ENCODE measurements around the gene PRPF40B. TPM values are rescaled to one million over a fixed set of nuclear protein-coding genes. Genes with fewer than 3 reads are reported as not detected.
A peak's percentile ranks its signal among the peaks of the same experiment; 100 is the strongest.

PRPF40B gene
- total RNA-seq, 1 experiment from 2014 or later: 27.5 TPM

GRCh38 chr12:49636979-49637755 lies 13.8 kb downstream of the PRPF40B start:
- Histone ChIP-seq H3K4me1 (replicated peaks; ENCODE audit: insufficient read depth) (peaks cover 9% of the 10 kb centered on the region), H3K27me3 (ENCODE audit: insufficient read depth, low read depth) (no peaks in the 10 kb centered on the region), H2AFZ (no peak overlapping the region), H3F3A (ENCODE audit: insufficient read depth, low read depth) (peaks cover 8% of the 10 kb centered on the region; the same call in 1 of the 2 replicates), H3K9me2 (ENCODE audit: insufficient read depth) (no peaks in the 10 kb centered on the region), H3K27ac (no peak overlapping the region), H3K36me3 (ENCODE audit: low read depth) (no peaks in the 10 kb centered on the region), H3K79me2 (ENCODE audit: low read depth) (no peaks in the 10 kb centered on the region), H3K4me3 (no peak overlapping the region), H3K9me3 (ENCODE audit: insufficient read depth, low read depth) (no peaks in the 10 kb centered on the region), H4K20me1 (ENCODE audit: insufficient read depth) (no peaks in the 10 kb centered on the region), H3K4me2 (no peak overlapping the region)
- TF ChIP-seq EZH2 (IDR thresholded peaks at IDR 0.05; ENCODE audit: low read depth) (no peak), CTCF (conservative IDR thresholded peaks at IDR 0.05) (peak; percentile 66)
- intact Hi-C loops (cut with micrococcal nuclease; ENCODE audit: unreplicated experiment): loop anchor here (1.0 kb wide), 1 partner anchor 70 kb away; the partner anchor contains the start of gene FMNL3
- peak in 1 of 2 experiments; percentile 33 for DNase-seq
- BruUV-seq (replicated peaks): no TSS peak
- ChIA-PET POLR2A (ENCODE audit: unreplicated experiment) (interaction anchor here (0.5 kb wide), 1 partner anchor 1017 kb away, joined by 5 read pairs; no protein-coding TSS in a partner anchor), CTCF (interaction anchor here (0.6 kb wide), 1 partner anchor 62 kb away, joined by 4 read pairs; no protein-coding TSS in a partner anchor)

GRCh38 chr12:49641748-49642369 lies 18.5 kb downstream of the PRPF40B start:
- Histone ChIP-seq H3K9me2 (ENCODE audit: insufficient read depth) (no peaks in the 10 kb centered on the region), H3K79me2 (ENCODE audit: low read depth) (no peaks in the 10 kb centered on the region), H3K9me3 (ENCODE audit: insufficient read depth, low read depth) (no peaks in the 10 kb centered on the region), H3K27ac (peak overlapping the region; percentile 78), H2AFZ (peak overlapping the region; percentile 50; the same call in 1 of the 2 replicates), H3K36me3 (ENCODE audit: low read depth) (no peaks in the 10 kb centered on the region), H3K4me3 (no peak overlapping the region), H4K20me1 (ENCODE audit: insufficient read depth) (no peaks in the 10 kb centered on the region), H3F3A (ENCODE audit: insufficient read depth, low read depth) (peaks cover 21% of the 10 kb centered on the region; the same call in 1 of the 2 replicates), H3K4me1 (replicated peaks; ENCODE audit: insufficient read depth) (peaks cover 19% of the 10 kb centered on the region), H3K4me2 (peak overlapping the region; percentile 25), H3K27me3 (ENCODE audit: insufficient read depth, low read depth) (no peaks in the 10 kb centered on the region)
- ChIA-PET CTCF (no interaction called here), POLR2A (ENCODE audit: unreplicated experiment) (no interaction called here)
- no peak for DNase-seq
- BruUV-seq (replicated peaks): TSS peak; percentile 33
- intact Hi-C loops (cut with micrococcal nuclease; ENCODE audit: unreplicated experiment): loop anchor here (2.0 to 10.0 kb wide), 4 partner anchors 17 to 413 kb away; partner anchors contain the start of gene ASIC1
- no peak for TF ChIP-seq CTCF (conservative IDR thresholded peaks at IDR 0.05)
- no peak for TF ChIP-seq EZH2 (IDR thresholded peaks at IDR 0.05; ENCODE audit: low read depth)

- intact Hi-C loops (cut with micrococcal nuclease; ENCODE audit: unreplicated experiment): loop anchor here (2.0 to 10.0 kb wide), 4 partner anchors 18 to 412 kb away; partner anchors contain the start of gene ASIC1
- no peaks in the 10 kb centered on the region for H3K36me3 ChIP-seq (ENCODE audit: low read depth)
- TF ChIP-seq EZH2 (IDR thresholded peaks at IDR 0.05; ENCODE audit: low read depth): no peak
- no peak for TF ChIP-seq CTCF (conservative IDR thresholded peaks at IDR 0.05)
- peaks cover 21% of the 10 kb centered on the region; the same call in 1 of the 2 replicates for H3F3A ChIP-seq (ENCODE audit: insufficient read depth, low read depth)
- CTCF ChIA-PET: no interaction called here
- no TSS peak for BruUV-seq (replicated peaks)
- peak overlapping the region; percentile 78 for H3K27ac ChIP-seq
- peak overlapping the region; percentile 50; the same call in 1 of the 2 replicates for H2AFZ ChIP-seq
- no peaks in the 10 kb centered on the region for H3K27me3 ChIP-seq (ENCODE audit: insufficient read depth, low read depth)
- H3K9me2 ChIP-seq (ENCODE audit: insufficient read depth): no peaks in the 10 kb centered on the region
- peaks cover 19% of the 10 kb centered on the region for H3K4me1 ChIP-seq (replicated peaks; ENCODE audit: insufficient read depth)
- POLR2A ChIA-PET (ENCODE audit: unreplicated experiment): no interaction called here
- H4K20me1 ChIP-seq (ENCODE audit: insufficient read depth): no peaks in the 10 kb centered on the region
- H3K4me2 ChIP-seq: peak overlapping the region; percentile 25
- DNase-seq: peak; percentile 79 to 95
- H3K4me3 ChIP-seq: no peak overlapping the region
- no peaks in the 10 kb centered on the region for H3K79me2 ChIP-seq (ENCODE audit: low read depth)
- no peaks in the 10 kb centered on the region for H3K9me3 ChIP-seq (ENCODE audit: insufficient read depth, low read depth)
Observed at GRCh38 chr12:49642370-49642802, 19.0 kb downstream of the PRPF40B start.
